DMS79 (cell line): Measurements from ENCODE around the gene COG1.

Experiments used
- DNase-seq: peaks from one replicate; lab custom pipeline; 2025; lab: John Stamatoyannopoulos, UW

The COG1 gene

DNA sequence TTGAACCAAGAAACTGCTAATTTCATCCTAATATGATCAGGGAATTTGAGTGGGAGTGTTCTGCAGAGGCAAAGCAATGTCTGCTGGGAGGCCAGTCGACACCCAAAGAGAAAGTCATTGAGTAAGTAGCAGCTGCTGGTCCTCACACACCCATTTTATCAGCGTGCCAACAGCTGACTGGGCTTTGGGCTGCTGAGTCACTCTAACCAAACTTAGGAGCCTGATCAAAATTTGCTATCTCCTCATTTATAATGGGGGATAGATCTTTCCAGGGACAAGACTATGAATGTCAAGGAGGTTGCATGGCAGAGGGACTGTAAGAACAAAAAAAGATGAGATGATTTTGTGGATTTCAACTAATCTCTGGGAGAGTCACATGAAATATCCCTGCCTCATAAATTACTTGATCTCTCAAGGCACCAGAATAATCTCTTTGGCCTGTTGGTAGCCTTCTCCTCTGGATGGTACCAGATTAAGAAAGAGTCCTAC is 35.9 kb downstream of the COG1 start:
- no peak for DNase-seq

DNA sequence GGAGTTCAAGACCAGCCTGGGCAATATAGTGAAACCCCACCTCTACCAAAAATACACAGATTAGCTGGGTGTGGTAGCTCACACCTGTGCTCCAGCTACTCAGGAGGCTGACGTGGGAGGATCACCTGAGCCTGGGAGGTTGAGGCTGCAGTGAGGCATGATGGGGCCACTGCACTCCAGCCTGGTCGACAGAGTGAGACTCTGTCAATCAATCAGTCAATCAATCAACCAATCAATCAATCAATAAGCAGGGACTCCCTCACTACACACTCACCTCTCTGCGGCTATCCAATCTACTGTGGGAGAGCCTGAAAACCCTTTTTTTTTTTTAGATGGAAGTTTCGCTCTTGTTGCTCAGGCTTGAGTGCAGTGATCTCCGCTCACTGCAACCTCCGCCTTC is 37.2 kb downstream of the COG1 start:
- DNase-seq = no peak

DNA sequence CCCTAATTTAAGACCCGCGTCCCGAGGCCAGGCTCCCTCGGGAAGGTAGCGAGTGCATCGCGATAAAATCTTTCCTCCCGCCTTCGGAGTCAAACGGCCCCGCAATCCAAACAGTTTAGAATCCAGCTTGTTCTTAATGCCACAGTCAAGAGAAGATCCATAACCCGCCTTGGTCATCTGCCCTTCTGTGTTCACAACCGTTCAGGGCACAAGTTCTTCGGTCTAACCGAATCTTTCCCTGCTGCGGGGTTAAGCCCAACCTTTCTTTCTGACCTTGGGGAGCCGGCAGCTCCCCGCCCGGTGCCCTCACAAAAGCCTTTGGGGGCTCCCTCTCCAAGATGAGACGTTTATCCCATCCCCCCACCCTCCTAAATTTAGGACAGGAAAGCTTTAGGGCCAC is 38.5 kb downstream of the COG1 start:
- DNase-seq = no peak

DNA sequence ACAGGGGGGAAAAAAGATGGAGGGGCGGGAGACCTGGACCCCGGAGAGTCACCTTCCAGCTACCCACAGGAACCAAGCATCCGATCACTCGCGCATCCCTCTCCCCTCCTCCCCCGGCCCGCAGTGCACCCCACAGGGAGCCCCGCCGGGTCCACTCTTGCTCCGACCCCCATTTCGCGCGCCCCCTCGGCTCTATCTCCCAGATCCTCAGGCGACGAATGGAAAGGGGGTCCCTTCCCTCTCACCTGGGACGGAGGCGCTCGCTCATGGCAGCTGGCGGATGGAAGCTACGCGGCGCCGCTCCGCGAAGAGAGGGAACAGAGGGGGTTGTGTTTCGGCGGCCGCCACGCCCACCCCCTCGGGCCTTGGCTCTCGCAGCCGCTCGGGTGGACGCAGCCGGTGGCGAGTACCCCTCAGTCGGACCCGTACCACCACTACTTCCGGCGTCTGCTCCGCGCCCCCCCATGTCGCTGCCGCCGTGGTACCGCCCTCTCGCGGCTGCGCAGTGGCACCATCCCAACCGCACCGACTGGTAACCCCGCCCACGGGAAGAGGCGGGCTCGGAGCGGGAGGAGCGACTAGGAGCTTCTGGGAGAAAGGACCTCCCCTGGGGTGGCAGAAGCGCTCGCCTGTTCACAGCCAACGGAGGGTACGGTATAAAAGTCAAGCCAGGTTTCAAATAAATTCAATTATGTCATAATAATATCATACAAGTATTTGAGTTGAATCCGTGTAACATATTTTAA is 39.2 kb downstream of the COG1 start:
- peak; percentile 58 for DNase-seq

- no peak for DNase-seq
These were observed 39.9 kb downstream of the COG1 start for GRCh38 chr17:73232587-73233373.

DNA sequence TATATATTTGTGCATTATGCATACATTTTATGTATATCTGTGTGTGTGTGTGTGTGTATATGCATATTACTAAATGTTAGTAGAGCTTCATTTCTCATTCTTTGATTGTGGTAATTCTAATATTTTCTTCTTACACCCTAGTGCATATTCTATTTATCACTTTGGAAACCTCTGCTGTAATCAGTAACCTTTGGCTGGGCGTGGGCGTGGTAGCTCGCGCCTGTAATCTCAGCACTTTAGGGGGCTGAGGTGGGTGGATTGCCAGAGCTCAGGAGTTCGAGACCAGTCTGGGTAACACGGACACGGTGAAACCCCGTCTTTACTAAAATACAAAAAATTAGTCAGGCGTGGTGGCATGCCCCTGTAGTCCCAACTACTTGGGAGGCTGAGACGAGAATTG is 41.9 kb downstream of the COG1 start:
- no peak for DNase-seq

GRCh38 chr17:73237714-73238113 is 44.9 kb downstream of the COG1 start:
- no peak for DNase-seq

DNA sequence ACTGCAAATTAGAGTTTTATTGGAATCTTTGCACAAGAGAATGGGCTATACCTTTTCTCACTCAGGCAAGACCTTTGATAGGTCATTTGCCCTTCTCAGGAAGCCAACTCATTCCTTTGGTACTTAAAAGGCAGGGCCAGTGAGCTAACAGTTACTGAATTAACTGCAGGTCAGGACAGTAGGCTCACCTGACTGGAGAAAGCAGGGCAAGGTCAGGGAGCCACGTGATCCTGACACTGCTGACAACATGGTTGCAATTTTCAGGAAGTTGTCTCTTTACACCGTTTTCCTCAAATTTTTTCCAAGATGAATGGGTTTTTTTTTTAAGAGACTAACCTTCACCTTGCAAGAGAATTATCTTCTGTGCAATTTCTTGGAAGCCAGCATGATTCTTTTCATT is 47.7 kb downstream of the COG1 start:
- DNase-seq = no peak

GRCh38 chr17:73247726-73248125 is 54.9 kb downstream of the COG1 start:
- no peak for DNase-seq

- no peak for DNase-seq
These were observed 55.7 kb downstream of the COG1 start for GRCh38 chr17:73248532-73248931.

DNA sequence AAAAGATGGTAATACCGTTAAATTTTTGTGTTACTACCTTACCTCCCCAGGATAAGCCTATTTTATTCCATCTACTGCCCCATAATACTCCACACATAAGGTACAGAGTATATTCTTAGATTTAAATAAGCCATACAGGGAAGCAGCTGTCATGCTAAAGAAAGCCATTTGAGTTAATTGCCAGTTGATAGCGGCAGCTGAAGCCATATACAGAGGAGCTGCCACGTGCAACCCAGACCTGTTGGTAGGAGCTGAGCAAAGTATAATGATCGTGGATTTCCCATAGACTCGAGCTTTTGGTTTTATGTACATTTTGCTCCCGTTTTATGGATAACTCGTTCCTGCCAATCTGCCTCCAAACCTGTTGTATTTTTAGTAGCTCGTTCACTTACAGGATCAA is 56.8 kb downstream of the COG1 start:
- DNase-seq = no peak

DNA sequence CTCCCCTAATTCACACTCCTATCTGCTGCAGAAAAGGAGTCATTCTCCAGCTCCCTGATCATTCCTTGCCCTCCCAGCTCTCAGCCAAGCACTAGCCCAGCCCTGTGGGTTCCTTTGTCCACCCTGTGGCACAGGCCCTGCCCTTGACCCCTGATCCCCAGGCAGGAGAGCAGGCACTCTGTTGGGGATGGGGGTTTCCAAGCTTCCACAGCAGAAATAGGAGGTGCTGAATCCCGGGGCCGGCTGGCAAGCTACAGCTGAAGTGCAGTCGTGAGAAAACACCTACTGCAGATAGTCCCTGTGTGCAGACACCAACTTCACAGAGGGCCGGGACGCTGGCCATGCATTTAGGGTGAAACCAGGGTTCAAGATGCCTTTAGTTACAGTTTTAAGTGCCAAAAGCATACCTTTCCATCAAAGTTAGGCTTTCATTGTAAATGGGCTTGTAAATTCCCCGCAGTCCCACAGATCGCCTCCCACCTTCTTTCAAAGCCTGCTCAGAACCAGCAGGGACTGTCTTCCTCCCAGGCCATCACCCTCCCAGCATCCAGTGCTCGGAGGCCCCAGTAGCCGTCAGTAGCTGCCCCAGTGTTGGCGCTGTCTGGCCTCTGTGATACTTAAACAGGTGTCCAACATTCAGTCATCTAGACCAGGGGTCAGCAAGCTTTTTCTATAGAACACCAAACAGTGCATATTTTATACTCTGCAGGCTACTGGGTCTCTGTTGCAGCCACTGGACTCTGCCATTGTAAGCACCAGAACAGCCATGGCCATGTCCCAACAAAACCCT is 58.2 kb downstream of the COG1 start:
- no peak for DNase-seq

- no peak for DNase-seq
These were observed 59.0 kb downstream of the COG1 start for GRCh38 chr17:73251871-73252270.

- no peak for DNase-seq
These were observed 62.9 kb downstream of the COG1 start for GRCh38 chr17:73255671-73256181.

- no peak for DNase-seq
These were observed 63.4 kb downstream of the COG1 start for GRCh38 chr17:73256220-73256619.

DNA sequence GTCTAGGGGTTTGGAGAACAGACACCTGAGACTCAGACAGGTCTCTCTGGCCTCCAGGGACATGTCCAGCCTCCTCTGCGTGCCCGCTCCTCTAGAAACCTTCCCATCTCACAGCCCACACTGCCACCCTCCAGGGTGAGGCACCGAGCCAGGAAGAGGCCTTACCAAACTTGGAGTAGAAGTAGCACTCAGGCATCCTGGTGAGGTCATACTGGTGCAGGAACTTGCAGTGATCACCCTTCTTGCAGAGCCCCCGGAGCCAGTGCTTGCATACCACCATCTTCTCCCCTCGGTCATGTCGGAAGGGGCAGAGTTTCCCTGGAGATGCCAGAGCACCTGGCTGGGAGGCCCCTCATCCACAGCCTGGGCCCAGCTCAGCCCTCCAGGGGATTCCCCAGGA is 64.7 kb downstream of the COG1 start:
- no peak for DNase-seq
